Measurements from ENCODE around the gene DDT.

The DDT gene

DNA sequence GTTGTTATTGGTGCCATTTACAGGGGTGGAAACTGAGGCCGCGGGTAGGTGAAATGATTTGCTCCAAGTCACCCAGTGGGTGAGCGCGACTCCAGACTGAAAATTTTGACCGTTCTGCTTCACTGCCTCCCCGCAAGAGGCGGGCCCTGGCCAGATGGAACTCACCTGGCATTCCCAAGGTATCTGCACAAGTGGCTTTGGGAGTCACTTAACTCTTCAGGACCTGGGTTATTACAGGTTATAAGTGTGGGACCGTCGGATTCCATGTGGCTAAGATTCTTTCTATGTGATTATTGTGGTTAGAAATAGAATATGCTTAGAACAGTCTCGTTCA lies 37.5 kb upstream of the DDT start:
- Histone ChIP-seq H3K27me3 (ENCODE audit: low read length) (no peaks in the 10 kb centered on the region), H3F3A (ENCODE audit: insufficient read depth) (peaks cover 12% of the 10 kb centered on the region), H3K79me2 (ENCODE audit: insufficient read depth, low read length) (peaks cover 38% of the 10 kb centered on the region), H3K27ac (ENCODE audit: low read depth, low read length) (no peak overlapping the region), H3K9me3 (ENCODE audit: insufficient read depth, low read length) (peaks cover 10% of the 10 kb centered on the region; the same call in 1 of the 2 replicates), H3K4me3 (ENCODE audit: insufficient read depth, low read length, poor library complexity, severe bottlenecking) (peak overlapping the region; percentile 78), H3K36me3 (ENCODE audit: low read length) (no peaks in the 10 kb centered on the region), H4K20me1 (ENCODE audit: low read depth, low read length) (no peaks in the 10 kb centered on the region), H3K9ac (ENCODE audit: low read length) (peak overlapping the region; percentile 64), H2AFZ (ENCODE audit: low read depth, low read length, severe bottlenecking) (peak overlapping the region; percentile 57), H3K9me2 (replicated peaks; ENCODE audit: insufficient read depth, low read length) (no peaks in the 10 kb centered on the region), H3K4me2 (ENCODE audit: low read depth, low read length, poor library complexity, severe bottlenecking) (peak overlapping the region; percentile 84)
- TF ChIP-seq, protein P1, sequence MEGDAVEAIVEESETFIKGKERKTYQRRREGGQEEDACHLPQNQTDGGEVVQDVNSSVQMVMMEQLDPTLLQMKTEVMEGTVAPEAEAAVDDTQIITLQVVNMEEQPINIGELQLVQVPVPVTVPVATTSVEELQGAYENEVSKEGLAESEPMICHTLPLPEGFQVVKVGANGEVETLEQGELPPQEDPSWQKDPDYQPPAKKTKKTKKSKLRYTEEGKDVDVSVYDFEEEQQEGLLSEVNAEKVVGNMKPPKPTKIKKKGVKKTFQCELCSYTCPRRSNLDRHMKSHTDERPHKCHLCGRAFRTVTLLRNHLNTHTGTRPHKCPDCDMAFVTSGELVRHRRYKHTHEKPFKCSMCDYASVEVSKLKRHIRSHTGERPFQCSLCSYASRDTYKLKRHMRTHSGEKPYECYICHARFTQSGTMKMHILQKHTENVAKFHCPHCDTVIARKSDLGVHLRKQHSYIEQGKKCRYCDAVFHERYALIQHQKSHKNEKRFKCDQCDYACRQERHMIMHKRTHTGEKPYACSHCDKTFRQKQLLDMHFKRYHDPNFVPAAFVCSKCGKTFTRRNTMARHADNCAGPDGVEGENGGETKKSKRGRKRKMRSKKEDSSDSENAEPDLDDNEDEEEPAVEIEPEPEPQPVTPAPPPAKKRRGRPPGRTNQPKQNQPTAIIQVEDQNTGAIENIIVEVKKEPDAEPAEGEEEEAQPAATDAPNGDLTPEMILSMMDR (IDR thresholded peaks at IDR 0.05; ENCODE audit: insufficient read depth, low read length, poor library complexity, severe bottlenecking): no peak
- TF ChIP-seq EZH2phosphoT487 (conservative IDR thresholded peaks at IDR 0.05; ENCODE audit: low read length): no peak

DNA sequence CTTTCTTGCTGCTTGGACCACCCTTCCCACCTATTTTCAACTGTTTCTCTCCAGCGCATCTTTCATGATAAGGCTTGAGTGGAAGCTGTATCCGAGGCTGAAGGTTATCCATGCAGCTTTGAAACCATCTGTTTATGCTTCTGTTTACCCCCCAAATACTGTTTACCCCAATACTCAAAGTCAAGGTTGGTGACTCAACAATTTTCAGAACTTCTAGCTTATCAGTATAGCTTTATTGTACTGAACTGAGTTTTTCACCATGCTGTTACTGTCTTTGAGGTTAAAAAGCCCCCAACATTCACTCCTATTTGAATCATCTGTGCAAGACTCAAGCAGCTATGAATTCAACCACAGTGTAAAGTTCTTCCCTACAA lies 35.8 kb upstream of the DDT start:
- Histone ChIP-seq H3K9me2 (replicated peaks; ENCODE audit: insufficient read depth, low read length) (no peaks in the 10 kb centered on the region), H3K4me3 (ENCODE audit: insufficient read depth, low read length, poor library complexity, severe bottlenecking) (no peak overlapping the region), H3K9ac (ENCODE audit: low read length) (no peak overlapping the region), H3K9me3 (ENCODE audit: insufficient read depth, low read length) (peaks cover 10% of the 10 kb centered on the region; the same call in 1 of the 2 replicates), H3K36me3 (ENCODE audit: low read length) (no peaks in the 10 kb centered on the region), H2AFZ (ENCODE audit: low read depth, low read length, severe bottlenecking) (peak overlapping the region; percentile 84), H4K20me1 (ENCODE audit: low read depth, low read length) (no peaks in the 10 kb centered on the region), H3K27me3 (ENCODE audit: low read length) (no peaks in the 10 kb centered on the region), H3K4me2 (ENCODE audit: low read depth, low read length, poor library complexity, severe bottlenecking) (no peak overlapping the region), H3F3A (ENCODE audit: insufficient read depth) (peaks cover 12% of the 10 kb centered on the region), H3K79me2 (ENCODE audit: insufficient read depth, low read length) (peaks cover 27% of the 10 kb centered on the region), H3K27ac (ENCODE audit: low read depth, low read length) (no peak overlapping the region)
- TF ChIP-seq EZH2phosphoT487 (conservative IDR thresholded peaks at IDR 0.05; ENCODE audit: low read length): no peak
- TF ChIP-seq, protein P1 (IDR thresholded peaks at IDR 0.05; ENCODE audit: insufficient read depth, low read length, poor library complexity, severe bottlenecking): no peak

DNA sequence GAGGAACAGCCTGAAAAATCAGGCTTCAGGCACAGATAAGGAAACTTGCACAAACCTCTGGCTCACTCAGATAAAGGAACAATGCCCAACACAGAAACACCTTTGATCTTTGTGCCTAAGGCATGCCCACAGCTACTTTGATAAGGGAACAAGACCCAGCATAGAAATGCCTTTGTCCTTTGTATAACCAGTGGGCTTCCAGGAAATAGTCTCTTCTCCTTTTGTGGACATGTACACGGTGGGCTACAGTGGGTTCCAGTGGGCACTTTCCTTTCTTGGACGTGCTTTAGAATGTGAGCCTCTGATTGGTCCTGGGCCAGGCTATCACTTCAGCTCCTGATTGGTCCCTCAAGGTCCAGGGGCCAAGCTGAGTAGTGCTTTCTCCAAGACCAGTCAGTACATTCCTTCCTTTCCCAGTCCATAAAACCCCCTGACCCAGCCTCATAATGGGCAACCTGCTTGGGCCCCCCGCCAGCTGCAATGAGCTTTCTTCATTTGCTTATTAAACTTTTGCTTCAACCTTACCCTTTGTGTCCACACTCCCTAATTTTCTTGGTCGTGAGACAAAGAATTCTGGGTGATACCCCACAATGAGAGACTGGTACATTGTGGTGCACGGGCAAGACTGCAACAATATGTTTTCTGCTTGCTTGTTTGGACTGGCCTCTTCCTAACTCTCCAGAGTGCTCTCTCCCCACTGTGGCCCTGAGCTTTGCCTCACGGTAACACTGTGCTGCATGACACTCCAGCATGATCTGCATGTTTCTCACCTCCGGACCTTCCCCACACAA lies 35.2 kb upstream of the DDT start:
- Histone ChIP-seq H3K4me3 (ENCODE audit: insufficient read depth, low read length, poor library complexity, severe bottlenecking) (no peak overlapping the region), H4K20me1 (ENCODE audit: low read depth, low read length) (no peaks in the 10 kb centered on the region), H3K27me3 (ENCODE audit: low read length) (no peaks in the 10 kb centered on the region), H3K27ac (ENCODE audit: low read depth, low read length) (no peak overlapping the region), H3F3A (ENCODE audit: insufficient read depth) (peaks cover 12% of the 10 kb centered on the region), H2AFZ (ENCODE audit: low read depth, low read length, severe bottlenecking) (no peak overlapping the region), H3K36me3 (ENCODE audit: low read length) (no peaks in the 10 kb centered on the region), H3K79me2 (ENCODE audit: insufficient read depth, low read length) (peaks cover 21% of the 10 kb centered on the region), H3K4me2 (ENCODE audit: low read depth, low read length, poor library complexity, severe bottlenecking) (no peak overlapping the region), H3K9me2 (replicated peaks; ENCODE audit: insufficient read depth, low read length) (no peaks in the 10 kb centered on the region), H3K9me3 (ENCODE audit: insufficient read depth, low read length) (peaks cover 10% of the 10 kb centered on the region; the same call in 1 of the 2 replicates), H3K9ac (ENCODE audit: low read length) (no peak overlapping the region)
- TF ChIP-seq, protein P1 (IDR thresholded peaks at IDR 0.05; ENCODE audit: insufficient read depth, low read length, poor library complexity, severe bottlenecking): no peak
- TF ChIP-seq EZH2phosphoT487 (conservative IDR thresholded peaks at IDR 0.05; ENCODE audit: low read length): no peak

Measured in SU-DHL-6 (cell line).